Stimulated activated CD4-positive, alpha-beta T cell treated with anti-CD3 and anti-CD28 coated beads, Interleukin-1b, Interleukin-23, amount 100 ng/mL, for 1 hour (primary cell): ENCODE measurements around the gene KLHDC1.
"Not testable (repeated sequence)": the region's sequence is repeated elsewhere in the genome, so short reads cannot be mapped to it uniquely, and the experiment has no call there.

Source experiments
- DNase-seq, 2 donors: peaks; one replicate each; pipeline ENCODE4 v3.0.0-alpha.2; 2020; ENCODE audit warnings: low read depth in 2 of 2

The KLHDC1 gene, protein sequence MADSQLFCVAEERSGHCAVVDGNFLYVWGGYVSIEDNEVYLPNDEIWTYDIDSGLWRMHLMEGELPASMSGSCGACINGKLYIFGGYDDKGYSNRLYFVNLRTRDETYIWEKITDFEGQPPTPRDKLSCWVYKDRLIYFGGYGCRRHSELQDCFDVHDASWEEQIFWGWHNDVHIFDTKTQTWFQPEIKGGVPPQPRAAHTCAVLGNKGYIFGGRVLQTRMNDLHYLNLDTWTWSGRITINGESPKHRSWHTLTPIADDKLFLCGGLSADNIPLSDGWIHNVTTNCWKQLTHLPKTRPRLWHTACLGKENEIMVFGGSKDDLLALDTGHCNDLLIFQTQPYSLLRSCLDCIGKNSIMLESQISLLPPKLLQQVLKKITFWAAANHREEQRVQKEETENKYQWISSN

DNA sequence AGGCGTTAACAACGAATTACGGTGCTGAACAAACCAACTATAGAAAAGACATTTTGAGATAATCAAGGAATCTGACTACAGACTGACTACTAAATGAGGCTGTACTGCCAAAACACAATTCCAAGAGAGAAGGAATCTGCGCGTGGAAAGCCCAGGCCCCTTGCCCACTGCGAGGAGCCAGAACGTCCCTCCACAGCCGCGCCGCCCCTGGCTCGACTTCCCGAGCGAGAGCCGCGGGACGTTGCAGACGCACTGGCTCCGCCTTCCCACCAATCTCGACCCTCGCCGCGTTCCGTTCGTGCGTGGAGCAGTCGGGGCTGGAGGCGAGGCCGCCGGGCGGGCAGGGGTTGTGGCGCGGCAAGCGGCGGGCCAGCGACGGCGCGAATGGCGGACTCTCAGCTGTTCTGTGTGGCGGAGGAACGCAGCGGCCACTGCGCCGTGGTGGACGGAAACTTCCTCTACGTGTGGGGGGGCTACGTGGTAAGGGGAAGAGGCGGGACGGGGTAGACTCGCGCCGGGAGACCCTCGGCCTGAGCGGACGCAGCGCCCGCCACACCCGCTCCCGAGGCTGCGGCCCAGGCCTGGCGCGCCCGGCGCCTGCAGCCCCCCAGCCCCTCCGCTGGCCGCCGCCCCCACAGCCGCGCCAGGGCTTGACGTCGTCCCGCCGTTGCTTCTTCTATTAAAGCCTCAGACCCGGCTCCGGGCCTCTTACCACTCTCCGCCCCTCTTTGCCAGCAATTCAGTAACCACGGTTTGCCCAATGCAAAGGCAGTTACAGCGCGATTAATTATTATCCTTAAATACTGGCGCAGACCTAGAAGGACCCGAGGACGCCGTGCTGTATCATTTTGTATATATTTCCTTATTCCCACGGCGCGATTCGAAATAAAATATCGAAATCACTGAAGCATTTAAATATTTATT, at the start of gene KLHDC1:
TSS of gene KLHDC1 (plus strand) at position 310 of the 924 bp plus-strand sequence. CDS start at position 385, 75 bp downstream.
- DNase-seq = peak; percentile 44 to 45

DNA sequence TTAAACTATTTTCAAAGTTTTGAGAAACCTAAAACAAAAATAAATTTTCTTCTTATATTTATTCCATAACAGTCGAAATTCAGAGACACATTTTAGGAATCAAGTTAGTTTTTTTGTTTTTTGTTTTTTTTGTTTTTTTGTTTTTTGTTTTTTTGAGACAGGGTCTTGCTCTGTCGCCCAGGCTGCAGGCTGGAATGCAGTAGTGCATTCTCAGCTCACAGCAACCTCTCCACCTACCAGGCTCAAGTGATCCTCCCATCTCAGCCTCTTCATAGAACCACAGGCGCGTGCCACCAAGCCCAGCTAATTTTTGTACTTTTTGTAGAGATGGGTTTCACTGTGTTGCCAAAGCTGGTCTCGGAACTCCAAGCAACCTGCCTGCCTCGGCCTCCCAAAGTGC, 39.4 kb upstream of the KLHDC1 start:
- DNase-seq = no peak

DNA sequence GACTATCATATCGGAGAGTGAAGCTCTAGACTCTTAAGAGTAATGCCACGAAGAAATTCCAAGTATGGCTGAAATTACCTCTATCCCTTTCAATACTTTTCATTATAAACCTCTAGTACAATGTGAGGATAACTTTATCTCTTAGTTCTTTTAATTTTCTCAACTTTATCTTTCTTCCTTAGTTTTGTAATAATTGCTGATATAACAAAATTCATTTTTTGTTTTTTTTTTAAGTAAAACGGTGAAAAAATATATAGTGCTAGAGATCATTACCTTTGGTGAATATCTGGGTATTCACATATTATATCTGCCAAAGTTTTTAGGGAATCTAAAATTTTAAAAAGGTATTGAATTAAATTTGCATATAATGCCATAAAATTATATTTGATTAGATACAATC, 38.4 kb upstream of the KLHDC1 start:
- DNase-seq = no peak

DNA sequence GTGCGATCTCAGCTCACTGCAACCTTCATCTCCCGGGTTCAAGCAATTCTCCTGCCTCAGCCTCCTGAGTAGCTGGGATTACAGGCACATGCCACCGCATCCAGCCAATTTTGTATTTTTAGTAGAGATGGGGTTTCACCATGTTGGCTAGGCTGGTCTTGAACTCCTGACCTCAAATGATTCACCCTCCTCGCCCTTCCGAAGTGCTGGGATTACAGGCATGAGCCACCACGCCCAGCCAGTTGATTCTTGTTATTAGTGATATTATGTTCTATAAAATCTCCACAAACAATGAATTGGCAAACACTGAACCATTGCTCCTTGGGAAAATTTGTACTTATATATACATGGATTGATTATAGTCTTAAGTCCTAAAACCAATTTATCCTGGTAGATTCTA, 35.4 kb upstream of the KLHDC1 start:
- DNase-seq = not testable (repeated sequence)

DNA sequence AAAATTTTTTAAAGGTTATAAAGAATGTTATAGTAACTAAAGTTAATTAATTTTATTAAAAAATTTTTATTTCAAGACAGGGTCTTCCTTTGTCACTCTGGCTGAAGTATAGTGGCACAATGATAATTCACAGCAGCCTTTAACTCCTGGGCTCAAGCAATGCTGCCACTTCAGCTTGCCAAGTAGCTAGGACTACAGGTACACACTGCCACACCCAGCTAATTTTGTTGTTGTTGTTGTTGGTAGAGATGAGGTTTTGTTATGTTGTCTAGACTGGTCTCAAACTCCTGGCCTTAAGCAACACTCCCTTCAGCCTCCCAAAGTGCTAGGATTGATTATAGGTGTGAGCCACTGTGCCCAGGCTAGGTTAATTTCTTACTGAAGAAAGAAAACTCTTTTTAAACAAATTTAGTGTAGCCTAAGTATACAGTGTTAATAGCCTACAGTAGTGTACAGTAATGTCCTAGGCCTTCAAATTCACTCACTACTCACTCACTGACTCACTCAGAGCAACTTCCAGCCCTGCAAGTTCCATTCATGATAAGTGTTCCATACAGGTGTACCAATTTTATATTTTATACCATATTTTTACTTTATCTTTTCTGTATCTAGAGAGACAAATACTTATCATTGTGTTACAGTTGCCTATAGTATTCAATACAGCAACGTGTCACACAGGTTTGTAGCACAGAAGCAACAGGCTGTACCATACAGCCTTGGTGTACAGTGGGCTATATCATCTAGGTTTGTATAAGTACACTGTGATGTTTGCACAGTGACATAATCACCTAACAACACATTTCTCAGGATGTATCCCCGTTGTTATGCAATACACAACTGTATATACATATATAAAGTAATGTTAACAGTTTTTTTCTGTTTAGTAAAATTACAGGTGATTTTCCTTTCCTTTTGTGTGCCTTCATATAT, 33.1 kb upstream of the KLHDC1 start:
- DNase-seq = no peak

DNA sequence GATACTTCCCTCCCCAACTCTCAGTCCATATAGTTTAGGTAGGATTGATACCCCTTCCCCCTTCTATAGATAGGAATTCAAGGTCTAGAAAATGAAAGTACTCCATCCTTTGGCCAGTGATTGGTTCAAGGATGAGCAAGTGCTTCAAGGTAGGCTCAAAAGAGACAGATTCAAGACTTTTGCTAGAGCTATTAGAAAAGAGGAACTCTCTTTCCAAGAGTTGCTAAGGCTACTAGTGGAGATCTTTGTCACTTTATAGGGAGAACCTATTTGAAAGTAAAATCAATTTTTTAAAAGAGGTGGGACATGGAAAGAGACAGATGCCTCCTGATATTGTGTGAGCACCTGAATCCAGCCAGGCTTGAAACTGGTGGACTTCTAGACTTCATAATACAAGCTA, 22.4 kb upstream of the KLHDC1 start:
- DNase-seq = no peak

DNA sequence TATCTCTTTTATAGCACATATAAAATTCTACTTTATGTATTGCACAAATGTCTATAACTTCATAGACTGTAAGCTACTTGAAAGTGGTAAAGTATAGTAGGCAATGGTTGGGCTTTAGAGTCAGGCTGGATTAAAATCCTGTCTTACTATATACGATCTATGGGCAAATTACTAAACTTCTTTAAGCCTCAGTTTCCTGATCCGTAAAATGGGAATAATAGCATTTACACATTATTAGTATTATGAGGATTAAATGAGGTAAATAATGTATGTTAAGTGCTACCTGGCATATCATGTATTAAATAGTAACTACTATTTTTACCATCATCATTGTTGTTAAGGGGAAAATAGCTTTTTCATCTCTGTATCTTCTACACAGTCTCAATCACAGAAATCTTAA, 19.3 kb upstream of the KLHDC1 start:
- no peak for DNase-seq

DNA sequence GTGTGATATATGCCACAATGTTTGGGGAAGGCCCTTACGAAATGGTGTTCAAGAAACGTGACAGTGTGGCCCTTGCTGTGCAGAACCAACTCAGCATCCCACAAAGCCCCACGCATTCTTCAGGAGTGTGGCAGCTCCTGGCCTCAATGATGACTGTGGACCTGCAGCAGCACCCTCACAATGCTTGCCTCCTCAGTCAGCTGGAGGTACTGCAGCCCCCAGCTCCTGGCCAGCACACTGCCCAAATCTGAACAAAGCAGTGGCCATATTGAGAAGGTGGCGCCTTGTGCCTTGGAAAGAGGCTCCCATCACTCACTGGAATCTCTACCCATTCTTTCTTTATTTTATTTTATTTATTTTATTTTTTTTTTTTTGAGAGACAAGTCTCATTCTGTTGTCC, 15.3 kb upstream of the KLHDC1 start:
- no peak for DNase-seq

DNA sequence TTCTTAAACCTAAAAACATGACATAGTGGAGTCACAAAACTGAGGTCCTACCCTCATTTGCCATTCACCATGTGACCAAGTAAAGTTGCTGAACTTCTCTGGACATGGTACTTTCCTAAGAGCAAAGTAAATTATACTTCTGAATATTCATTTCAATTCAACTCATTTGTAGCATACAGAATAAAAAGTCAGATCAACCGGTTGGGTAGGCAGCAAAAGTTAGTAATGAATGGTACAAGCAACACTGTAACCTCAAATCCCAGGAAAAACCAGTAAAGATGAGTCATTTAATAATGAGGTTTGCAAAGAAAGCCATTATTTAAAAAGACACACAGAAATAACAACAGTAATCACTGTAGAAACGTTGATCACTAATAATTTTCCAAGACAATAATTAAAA, 13.6 kb upstream of the KLHDC1 start:
- no peak for DNase-seq

DNA sequence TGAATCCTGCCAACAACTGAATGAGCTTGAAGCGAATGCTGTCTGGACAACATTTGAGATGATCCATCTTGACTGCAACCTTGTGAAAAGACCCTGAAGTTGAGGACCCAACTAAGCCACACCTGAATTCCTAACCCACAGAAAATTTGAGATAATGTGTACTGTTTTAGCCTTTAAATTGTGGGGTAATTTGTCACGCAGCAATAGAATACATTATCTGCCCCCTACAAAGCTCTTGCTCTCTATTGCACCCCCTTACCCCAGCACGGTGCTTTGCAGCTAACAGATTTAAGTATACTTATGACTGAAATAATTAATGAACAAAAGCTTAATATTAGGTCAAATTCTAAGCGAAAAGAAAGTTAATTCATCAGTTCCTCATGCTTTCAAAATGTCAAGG, 6.5 kb upstream of the KLHDC1 start:
- no peak for DNase-seq

DNA sequence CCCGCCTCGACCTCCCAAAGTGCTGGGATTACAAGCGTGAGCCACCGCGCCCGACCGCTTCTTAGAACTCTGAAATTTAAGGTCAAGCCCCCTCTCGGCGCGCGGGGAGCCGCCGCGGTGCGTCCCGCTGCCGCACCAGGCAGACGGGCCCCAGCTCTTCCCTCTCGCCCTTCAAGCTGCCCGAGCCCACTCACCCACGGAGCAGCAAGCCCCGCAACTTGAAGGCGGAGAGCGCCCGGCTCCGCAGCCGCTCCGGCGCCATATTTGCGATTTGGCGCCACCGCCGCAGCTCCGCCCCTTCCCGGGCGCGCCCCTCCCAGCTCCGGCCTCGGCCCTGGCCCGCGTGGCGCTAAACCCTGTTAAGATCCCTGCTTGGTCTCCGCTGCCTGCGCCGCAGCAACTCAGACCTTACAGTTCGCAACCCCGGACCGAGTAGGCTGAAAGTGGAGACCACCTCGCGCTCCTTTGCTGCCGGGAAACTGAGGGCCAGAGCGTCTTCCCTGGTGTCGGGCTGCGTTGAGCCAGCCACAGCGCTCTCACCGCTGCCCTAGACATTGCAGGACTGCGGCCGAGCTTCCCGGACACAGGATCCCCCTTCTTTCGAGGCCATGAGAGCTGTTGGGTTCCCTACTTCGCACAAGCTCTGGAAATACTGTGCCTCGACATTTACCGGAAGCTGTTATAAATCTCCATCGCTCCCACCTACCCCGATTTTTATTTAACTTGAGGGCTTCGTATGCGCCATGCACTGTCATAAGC, 4.8 kb upstream of the KLHDC1 start, which contains the start of gene POLE2:
TSS of gene POLE2 (minus strand) at position 273 of the 759 bp plus-strand sequence. CDS start at position 262, 11 bp downstream.
- DNase-seq = peak; percentile 23 to 61

DNA sequence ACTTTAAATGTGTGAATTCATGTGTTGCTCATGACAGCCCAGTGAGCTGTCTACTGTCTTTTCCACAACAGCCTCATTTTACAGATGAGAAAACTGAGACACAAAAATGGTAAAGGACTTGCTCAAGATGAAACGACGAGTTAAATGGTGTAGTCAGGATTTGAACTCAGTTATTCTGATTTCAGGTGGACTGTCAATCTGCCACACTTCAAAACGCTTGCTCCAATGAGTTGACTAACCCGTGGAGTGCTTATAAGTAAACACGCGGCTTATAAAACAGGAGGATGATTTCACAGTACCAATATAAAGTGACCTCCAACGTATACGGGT, 4.3 kb upstream of the KLHDC1 start:
- no peak for DNase-seq

DNA sequence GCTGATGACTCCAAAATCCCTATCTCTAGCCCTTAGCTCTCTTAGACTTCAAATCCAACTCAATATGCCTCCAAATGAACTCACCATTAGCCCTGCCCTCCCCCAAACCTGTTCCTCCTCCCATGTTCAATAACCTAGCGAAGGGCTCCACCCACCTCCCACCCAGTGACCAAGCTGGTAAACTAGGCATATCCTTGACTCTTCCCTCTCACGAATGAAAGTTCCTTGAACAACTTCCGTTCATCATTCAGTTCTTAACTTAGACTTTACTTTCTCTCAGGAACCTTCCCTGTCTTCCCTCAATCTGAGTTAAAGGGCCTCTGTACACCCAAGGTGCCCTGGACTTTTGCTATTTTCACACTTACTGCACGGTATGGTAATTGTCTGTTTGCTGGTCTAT, 1.9 kb upstream of the KLHDC1 start:
- no peak for DNase-seq

DNA sequence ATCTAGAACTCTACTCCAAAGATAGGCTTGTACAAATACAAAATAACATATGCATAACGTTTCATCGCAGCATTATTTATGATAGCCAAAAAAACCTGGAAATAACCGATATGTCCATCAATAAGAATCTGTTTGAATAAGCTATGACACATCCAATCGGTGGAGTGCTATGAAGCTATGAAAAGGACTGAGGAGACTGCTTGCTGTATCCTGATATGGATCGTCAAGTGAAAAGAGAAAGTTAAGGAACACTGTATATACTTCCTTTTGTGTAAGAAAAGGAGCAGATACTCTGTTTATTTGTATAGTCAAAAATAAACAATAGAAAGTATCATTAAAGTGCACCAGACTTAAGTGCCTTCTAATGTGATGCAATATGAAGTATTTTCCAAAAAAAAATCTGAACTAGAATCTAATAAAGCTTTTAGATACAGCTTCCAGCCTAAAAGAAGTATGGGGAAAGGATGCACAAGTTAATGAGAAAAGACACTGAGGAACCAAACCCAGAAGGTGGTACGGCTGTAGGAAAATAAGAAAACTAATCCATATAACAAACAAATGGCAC, 645 bp upstream of the KLHDC1 start:
- no peak for DNase-seq

DNA sequence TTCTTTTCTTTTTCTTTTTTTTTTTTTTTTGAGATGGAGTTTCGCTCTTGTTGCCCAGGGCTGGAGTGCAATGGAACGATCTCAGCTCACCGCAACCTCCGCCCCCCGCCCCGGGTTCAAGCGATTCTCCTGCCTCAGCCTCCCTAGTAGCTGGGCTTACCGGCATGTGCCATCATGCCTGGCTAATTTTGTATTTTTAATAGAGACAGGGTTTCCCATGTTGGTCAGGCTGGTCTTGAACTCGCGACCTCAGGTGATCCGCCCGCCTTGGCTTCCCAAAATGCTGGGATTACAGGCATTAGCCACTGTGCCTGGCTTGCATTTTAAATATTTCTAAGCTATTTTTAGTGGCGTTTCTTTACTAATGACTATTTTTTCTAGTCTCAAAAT, 810 bp downstream of the KLHDC1 start:
- DNase-seq = not testable (repeated sequence)

DNA sequence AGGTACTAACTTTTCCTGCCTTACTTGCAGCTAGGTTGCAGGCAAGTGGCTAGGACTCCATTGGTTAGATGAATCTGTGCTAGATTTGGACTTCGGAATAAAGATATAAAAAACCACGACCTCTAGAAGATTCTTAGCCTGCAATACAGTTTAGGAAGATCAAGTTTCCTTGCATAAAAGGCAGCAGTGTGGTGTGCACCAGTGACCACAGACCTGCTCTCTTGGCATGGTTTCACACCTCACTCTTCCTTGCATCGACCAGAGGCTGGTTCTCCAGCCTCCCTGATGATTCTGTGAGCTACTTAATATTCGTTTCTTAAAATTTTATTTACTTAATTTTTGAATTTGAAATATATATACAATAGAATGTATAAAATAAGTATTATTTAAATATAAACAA, 9.8 kb downstream of the KLHDC1 start:
- DNase-seq = no peak

DNA sequence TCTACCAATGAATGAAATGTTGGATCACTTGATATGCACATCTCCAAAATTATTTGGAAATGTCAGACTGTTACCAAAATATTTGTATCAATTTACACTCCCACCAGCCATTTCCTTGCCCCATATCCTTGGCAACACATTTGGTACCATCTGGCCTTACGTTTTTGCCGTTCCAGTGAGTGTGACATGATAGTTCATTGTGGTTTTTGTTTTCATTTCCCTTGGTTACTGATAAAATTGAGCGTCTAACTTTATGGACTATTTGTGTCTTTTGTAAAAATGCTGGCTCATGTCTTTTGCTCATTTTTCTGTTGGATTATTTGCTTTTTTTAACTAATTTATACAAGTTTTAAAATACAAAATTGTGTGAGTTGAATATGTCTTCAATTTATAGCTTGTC, 11.0 kb downstream of the KLHDC1 start:
- no peak for DNase-seq

DNA sequence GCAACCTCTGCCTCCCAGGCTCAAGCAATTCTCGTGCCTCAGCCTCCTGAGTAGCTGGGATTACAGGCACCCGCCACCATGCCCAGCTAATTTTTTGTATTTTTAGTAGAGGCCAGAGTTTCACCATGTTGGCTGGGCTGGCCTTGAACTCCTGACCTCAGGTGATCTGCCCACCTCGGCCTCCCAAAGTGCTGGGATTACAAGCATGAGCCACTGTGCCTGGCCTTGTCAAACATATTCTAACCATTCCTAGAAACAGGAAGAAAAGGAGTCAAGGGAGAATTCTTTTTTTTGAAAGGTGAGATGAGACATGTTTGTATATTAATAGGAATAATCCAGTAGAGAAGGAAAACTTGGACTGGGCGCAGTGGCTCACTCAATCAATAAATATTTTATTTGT, 11.6 kb downstream of the KLHDC1 start:
- not testable (repeated sequence) for DNase-seq

DNA sequence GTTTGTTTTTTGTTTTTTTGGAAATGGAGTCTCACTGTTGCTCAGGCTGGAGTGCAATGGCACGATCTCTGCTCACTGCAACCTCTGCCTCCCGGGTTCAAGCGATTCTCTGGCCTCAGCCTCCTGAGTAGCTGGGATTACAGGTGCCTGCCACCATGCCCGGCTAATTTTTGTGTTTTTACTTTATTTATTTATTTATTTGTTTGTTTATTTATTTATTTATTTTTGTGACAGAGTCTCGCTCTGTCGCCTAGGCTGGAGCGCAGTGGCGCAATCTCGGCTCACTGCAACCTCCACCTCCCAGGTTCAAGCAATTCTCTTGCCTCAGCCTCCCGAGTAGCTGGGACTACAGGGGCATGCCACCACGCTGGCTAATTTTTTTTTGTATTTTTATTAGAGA, 18.1 kb downstream of the KLHDC1 start:
- DNase-seq = not testable (repeated sequence)

DNA sequence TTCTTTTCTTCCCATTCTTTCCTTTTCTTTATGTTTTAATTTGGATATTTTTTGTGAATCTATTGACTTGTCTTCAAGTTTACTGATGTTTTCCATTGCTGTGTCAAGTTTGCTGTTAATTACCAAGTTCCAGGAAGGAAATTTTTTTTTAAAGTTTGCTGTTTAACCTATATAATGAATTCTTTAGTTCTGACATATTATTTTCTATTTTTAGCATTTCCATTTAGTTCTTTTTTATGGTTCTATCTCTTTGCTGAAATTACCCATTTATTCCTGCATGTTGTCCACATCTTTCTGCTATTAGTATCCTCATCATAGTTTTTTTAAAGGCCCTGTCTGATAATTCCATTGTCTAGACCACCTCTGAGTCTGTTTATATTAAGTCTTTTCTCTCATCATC, 27.8 kb downstream of the KLHDC1 start:
- DNase-seq = no peak
